GM21619 (cell line): Measurements from ENCODE around the gene SND1.

ENCODE experiments used
- ATAC-seq: cut with Tn5 transposase; IDR thresholded peaks from one replicate; pipeline ENCODE4 v1.9.1; 2021; ENCODE audit not compliant: unreplicated experiment

Gene SND1

GRCh38 chr7:127979113-127979727 lies 327.2 kb downstream of the SND1 start:
- no peak for ATAC-seq

DNA sequence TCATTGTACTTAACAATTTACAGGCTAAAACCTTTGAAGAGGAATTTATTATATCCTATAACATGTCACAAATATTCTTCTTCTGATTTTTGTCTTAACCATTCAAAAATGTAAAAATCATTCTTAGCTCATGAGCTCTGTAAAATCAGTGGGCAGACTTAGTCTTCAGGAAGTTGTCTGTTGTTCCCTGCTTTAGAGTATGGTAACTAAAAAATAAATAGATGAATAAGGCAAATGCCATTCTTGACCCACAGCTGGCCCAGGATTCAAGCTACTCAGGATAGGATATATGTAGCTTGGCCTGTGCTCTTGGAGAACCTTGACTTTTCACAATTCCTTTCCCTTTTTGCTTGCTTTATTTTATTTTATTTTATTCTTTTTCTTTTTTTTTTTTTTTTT lies 327.7 kb downstream of the SND1 start:
- ATAC-seq = no peak

GRCh38 chr7:127980901-127981300 lies 328.9 kb downstream of the SND1 start:
- no peak for ATAC-seq

- no peak for ATAC-seq
Observed at GRCh38 chr7:127981965-127982364, 330.0 kb downstream of the SND1 start.

- no peak for ATAC-seq
Observed at GRCh38 chr7:127983804-127984332, 331.9 kb downstream of the SND1 start.

- ATAC-seq = no peak
Observed at GRCh38 chr7:127986581-127987521, 334.9 kb downstream of the SND1 start.

DNA sequence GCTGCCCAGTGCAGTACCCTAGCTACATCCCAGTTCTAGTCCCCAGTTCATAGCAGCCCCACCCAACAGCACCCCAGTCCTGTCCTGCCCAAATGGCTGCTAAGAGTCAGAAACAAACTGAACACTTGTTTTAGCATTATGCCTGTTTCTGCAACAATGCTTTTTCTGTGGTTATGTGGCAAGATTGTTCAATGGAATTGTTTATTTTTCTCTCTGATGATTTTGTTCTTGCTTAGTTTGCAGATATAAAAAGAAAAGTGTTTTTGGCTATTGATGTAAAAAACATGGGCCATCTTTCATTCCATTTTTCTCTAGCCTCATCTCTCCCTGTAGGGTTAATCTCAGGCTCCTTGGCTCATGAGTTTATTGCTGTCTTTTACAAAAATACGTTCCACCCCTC lies 336.8 kb downstream of the SND1 start:
- ATAC-seq = no peak

- ATAC-seq = no peak
Observed at GRCh38 chr7:127993317-127993716, 341.3 kb downstream of the SND1 start.

- ATAC-seq = no peak
Observed at GRCh38 chr7:127993987-127994386, 342.0 kb downstream of the SND1 start.

- ATAC-seq = no peak
Observed at GRCh38 chr7:127995156-127995880, 343.3 kb downstream of the SND1 start.

DNA sequence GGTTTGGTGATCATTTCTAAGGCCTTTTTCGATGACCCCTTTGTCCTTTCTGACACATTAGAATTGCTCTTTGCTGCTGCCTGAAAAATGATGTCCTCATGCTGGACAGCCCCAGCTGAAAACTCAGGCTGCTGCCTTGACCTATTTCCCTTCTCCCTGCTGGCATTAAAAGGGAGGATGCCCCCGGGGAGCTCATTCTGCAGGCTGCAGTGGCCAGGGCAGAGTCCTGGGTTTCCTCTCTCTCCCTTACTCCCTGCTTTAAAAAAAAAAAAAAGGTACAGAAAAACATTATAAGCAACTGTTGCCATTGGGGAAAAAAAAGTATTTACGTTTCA lies 343.9 kb downstream of the SND1 start:
- ATAC-seq = no peak

GRCh38 chr7:127996253-127997071 lies 344.5 kb downstream of the SND1 start:
- ATAC-seq = no peak

GRCh38 chr7:127997226-127997922 lies 345.4 kb downstream of the SND1 start:
- ATAC-seq = no peak

GRCh38 chr7:127998671-127999070 lies 346.7 kb downstream of the SND1 start:
- ATAC-seq = no peak

- no peak for ATAC-seq
Observed at GRCh38 chr7:128000048-128000447, 348.1 kb downstream of the SND1 start.

- peak; percentile 50 for ATAC-seq
Observed at GRCh38 chr7:128000854-128001265, 348.9 kb downstream of the SND1 start.

DNA sequence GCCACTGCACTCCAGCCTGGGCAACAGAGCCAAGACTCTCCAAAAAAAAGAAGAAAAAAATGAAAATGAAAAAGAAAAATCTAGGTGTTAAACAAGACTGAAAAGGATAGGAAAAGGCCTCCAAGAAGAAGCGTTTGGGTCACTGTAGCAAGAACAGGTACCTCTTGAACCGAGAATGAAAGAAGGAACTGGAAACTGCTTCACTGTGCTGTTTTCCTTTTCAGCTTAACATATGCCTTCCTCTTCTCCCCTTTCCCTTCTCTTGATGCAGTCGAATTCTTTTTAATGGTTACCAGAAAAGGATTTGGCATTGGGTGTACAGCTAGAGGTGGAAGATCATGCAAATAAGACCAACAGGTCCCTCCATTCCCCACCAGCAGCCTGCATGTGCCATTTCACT lies 351.2 kb downstream of the SND1 start:
- peak; percentile 50 for ATAC-seq

DNA sequence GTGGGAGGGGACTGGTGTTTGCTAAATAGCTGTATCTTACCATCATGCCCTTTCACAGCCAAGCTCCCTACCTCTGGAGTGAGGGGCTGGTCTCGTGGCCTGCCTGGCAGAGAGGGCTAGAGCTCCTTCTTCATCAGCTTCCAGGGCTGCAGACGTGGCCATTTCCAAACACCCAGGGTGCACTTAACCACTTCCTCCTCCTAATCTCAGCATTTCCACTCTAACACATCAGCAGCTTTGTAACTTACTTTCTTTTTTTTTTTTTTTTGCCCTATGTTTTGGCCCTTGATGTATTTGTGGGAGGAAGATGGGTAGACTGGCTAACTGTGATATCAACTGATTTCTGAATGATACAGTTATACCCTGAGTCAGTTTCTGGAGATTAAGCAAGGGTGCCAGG lies 351.8 kb downstream of the SND1 start:
- ATAC-seq = no peak

GRCh38 chr7:128004623-128005022 lies 352.6 kb downstream of the SND1 start:
- ATAC-seq = no peak

GRCh38 chr7:128005117-128005516 lies 353.1 kb downstream of the SND1 start:
- no peak for ATAC-seq
